Measurements from ENCODE around the gene MVB12A.
A peak's percentile ranks its signal among the peaks of the same experiment; 100 is the strongest.

Gene MVB12A

GRCh38 chr19:17418710-17419109 is 1.1 kb upstream of the MVB12A start:
- Mint-ChIP-seq H3K27ac (no peak overlapping the region), H3K4me3 (no peak overlapping the region), H3K9me3 (no peaks in the 10 kb centered on the region), H3K27me3 (no peaks in the 10 kb centered on the region), H3K36me3 (peaks cover 13% of the 10 kb centered on the region), H3K4me1 (peaks cover 4% of the 10 kb centered on the region)
- DNase-seq (ENCODE audit: low spot score in 2 of 2) (no peak), ATAC-seq (ENCODE audit: low read depth) (no peak)

GRCh38 chr19:17419154-17419620 is 660 bp upstream of the MVB12A start:
- no peaks in the 10 kb centered on the region for H3K9me3 Mint-ChIP-seq
- ATAC-seq (ENCODE audit: low read depth), result no peak
- peaks cover 4% of the 10 kb centered on the region for H3K4me1 Mint-ChIP-seq
- no peaks in the 10 kb centered on the region for H3K27me3 Mint-ChIP-seq
- DNase-seq (ENCODE audit: low spot score in 2 of 2), result no peak
- peak overlapping the region; percentile 76 for H3K27ac Mint-ChIP-seq
- peak overlapping the region; percentile 94 for H3K4me3 Mint-ChIP-seq
- H3K36me3 Mint-ChIP-seq, result peaks cover 13% of the 10 kb centered on the region

GRCh38 chr19:17420475-17420924 is 653 bp downstream of the MVB12A start:
- peaks cover 11% of the 10 kb centered on the region for H3K36me3 Mint-ChIP-seq
- peak overlapping the region; percentile 94 for H3K4me3 Mint-ChIP-seq
- no peak overlapping the region for H3K27ac Mint-ChIP-seq
- no peaks in the 10 kb centered on the region for H3K9me3 Mint-ChIP-seq
- no peaks in the 10 kb centered on the region for H3K27me3 Mint-ChIP-seq
- ATAC-seq (ENCODE audit: low read depth), result no peak
- peaks cover 4% of the 10 kb centered on the region for H3K4me1 Mint-ChIP-seq
- DNase-seq (ENCODE audit: low spot score in 2 of 2), result peak in 1 of 2 donors; percentile 33

GRCh38 chr19:17421942-17422341 is 2.1 kb downstream of the MVB12A start:
- ATAC-seq (ENCODE audit: low read depth), result no peak
- Mint-ChIP-seq H3K4me1 (peaks cover 4% of the 10 kb centered on the region), H3K27me3 (no peaks in the 10 kb centered on the region), H3K36me3 (peaks cover 7% of the 10 kb centered on the region), H3K9me3 (no peaks in the 10 kb centered on the region), H3K4me3 (no peak overlapping the region), H3K27ac (no peak overlapping the region)
- no peak for DNase-seq (ENCODE audit: low spot score in 2 of 2)

- H3K36me3 Mint-ChIP-seq, result peaks cover 6% of the 10 kb centered on the region
- no peak overlapping the region for H3K27ac Mint-ChIP-seq
- H3K4me1 Mint-ChIP-seq, result peaks cover 4% of the 10 kb centered on the region
- DNase-seq (ENCODE audit: low spot score in 2 of 2), result no peak
- H3K9me3 Mint-ChIP-seq, result no peaks in the 10 kb centered on the region
- H3K4me3 Mint-ChIP-seq, result no peak overlapping the region
- no peaks in the 10 kb centered on the region for H3K27me3 Mint-ChIP-seq
- no peak for ATAC-seq (ENCODE audit: low read depth)
Measured at GRCh38 chr19:17423429-17424208, 3.8 kb downstream of the MVB12A start.

- Mint-ChIP-seq H3K4me3 (no peak overlapping the region), H3K4me1 (peaks cover 4% of the 10 kb centered on the region), H3K9me3 (no peaks in the 10 kb centered on the region), H3K36me3 (peaks cover 6% of the 10 kb centered on the region), H3K27me3 (no peaks in the 10 kb centered on the region), H3K27ac (no peak overlapping the region)
- DNase-seq (ENCODE audit: low spot score in 2 of 2) (no peak), ATAC-seq (ENCODE audit: low read depth) (peak; percentile 46)
Measured at GRCh38 chr19:17424743-17425365, 5.0 kb downstream of the MVB12A start.

GRCh38 chr19:17429641-17430113 is 9.8 kb downstream of the MVB12A start:
- Mint-ChIP-seq H3K27me3 (no peaks in the 10 kb centered on the region), H3K4me3 (no peak overlapping the region), H3K27ac (no peak overlapping the region), H3K36me3 (no peaks in the 10 kb centered on the region), H3K9me3 (no peaks in the 10 kb centered on the region), H3K4me1 (no peaks in the 10 kb centered on the region)
- no peak for DNase-seq (ENCODE audit: low spot score in 2 of 2)
- ATAC-seq (ENCODE audit: low read depth), result no peak

GRCh38 chr19:17431417-17431816 is 11.6 kb downstream of the MVB12A start:
- no peak overlapping the region for H3K27ac Mint-ChIP-seq
- no peaks in the 10 kb centered on the region for H3K9me3 Mint-ChIP-seq
- no peaks in the 10 kb centered on the region for H3K27me3 Mint-ChIP-seq
- no peaks in the 10 kb centered on the region for H3K4me1 Mint-ChIP-seq
- H3K4me3 Mint-ChIP-seq, result no peak overlapping the region
- no peaks in the 10 kb centered on the region for H3K36me3 Mint-ChIP-seq
- ATAC-seq (ENCODE audit: low read depth), result no peak
- no peak for DNase-seq (ENCODE audit: low spot score in 2 of 2)

GRCh38 chr19:17435218-17435617 is 15.4 kb downstream of the MVB12A start:
- ATAC-seq (ENCODE audit: low read depth) (no peak), DNase-seq (ENCODE audit: low spot score in 2 of 2) (no peak)
- no peaks in the 10 kb centered on the region for H3K4me1 Mint-ChIP-seq
- H3K27me3 Mint-ChIP-seq, result no peaks in the 10 kb centered on the region
- no peak overlapping the region for H3K4me3 Mint-ChIP-seq
- H3K27ac Mint-ChIP-seq, result no peak overlapping the region
- no peaks in the 10 kb centered on the region for H3K9me3 Mint-ChIP-seq
- H3K36me3 Mint-ChIP-seq, result peaks cover 2% of the 10 kb centered on the region

- no peaks in the 10 kb centered on the region for H3K27me3 Mint-ChIP-seq
- no peak for ATAC-seq (ENCODE audit: low read depth)
- H3K27ac Mint-ChIP-seq, result no peak overlapping the region
- no peak for DNase-seq (ENCODE audit: low spot score in 2 of 2)
- H3K4me3 Mint-ChIP-seq, result no peak overlapping the region
- H3K9me3 Mint-ChIP-seq, result no peaks in the 10 kb centered on the region
- H3K36me3 Mint-ChIP-seq, result peaks cover 2% of the 10 kb centered on the region
- no peaks in the 10 kb centered on the region for H3K4me1 Mint-ChIP-seq
Measured at GRCh38 chr19:17436094-17436873, 16.4 kb downstream of the MVB12A start.

GRCh38 chr19:17436874-17437267 is 17.0 kb downstream of the MVB12A start:
- Mint-ChIP-seq H3K4me3 (no peak overlapping the region), H3K27ac (no peak overlapping the region), H3K9me3 (no peaks in the 10 kb centered on the region), H3K4me1 (no peaks in the 10 kb centered on the region), H3K27me3 (no peaks in the 10 kb centered on the region), H3K36me3 (peaks cover 2% of the 10 kb centered on the region)
- DNase-seq (ENCODE audit: low spot score in 2 of 2) (no peak), ATAC-seq (ENCODE audit: low read depth) (no peak)

- DNase-seq (ENCODE audit: low spot score in 2 of 2) (no peak), ATAC-seq (ENCODE audit: low read depth) (peak; percentile 49)
- H3K9me3 Mint-ChIP-seq, result no peaks in the 10 kb centered on the region
- H3K27me3 Mint-ChIP-seq, result no peaks in the 10 kb centered on the region
- no peaks in the 10 kb centered on the region for H3K4me1 Mint-ChIP-seq
- no peak overlapping the region for H3K27ac Mint-ChIP-seq
- no peak overlapping the region for H3K4me3 Mint-ChIP-seq
- peaks cover 2% of the 10 kb centered on the region for H3K36me3 Mint-ChIP-seq
Measured at GRCh38 chr19:17441241-17442021, 21.6 kb downstream of the MVB12A start.

GRCh38 chr19:17445526-17446165 is 25.8 kb downstream of the MVB12A start:
- no peak for ATAC-seq (ENCODE audit: low read depth)

More at GRCh38 chr19:17445526-17446165, 25.8 kb downstream of the MVB12A start:
- peaks cover 3% of the 10 kb centered on the region for H3K4me1 Mint-ChIP-seq
- no peaks in the 10 kb centered on the region for H3K9me3 Mint-ChIP-seq
- H3K36me3 Mint-ChIP-seq, result no peaks in the 10 kb centered on the region
- no peak overlapping the region for H3K27ac Mint-ChIP-seq
- DNase-seq (ENCODE audit: low spot score in 2 of 2), result no peak
- H3K4me3 Mint-ChIP-seq, result no peak overlapping the region
- H3K27me3 Mint-ChIP-seq, result peaks cover 9% of the 10 kb centered on the region

Measured in memory B cell (primary cell).